ENCODE data around the gene ADAMTSL1.

Gene ADAMTSL1

DNA sequence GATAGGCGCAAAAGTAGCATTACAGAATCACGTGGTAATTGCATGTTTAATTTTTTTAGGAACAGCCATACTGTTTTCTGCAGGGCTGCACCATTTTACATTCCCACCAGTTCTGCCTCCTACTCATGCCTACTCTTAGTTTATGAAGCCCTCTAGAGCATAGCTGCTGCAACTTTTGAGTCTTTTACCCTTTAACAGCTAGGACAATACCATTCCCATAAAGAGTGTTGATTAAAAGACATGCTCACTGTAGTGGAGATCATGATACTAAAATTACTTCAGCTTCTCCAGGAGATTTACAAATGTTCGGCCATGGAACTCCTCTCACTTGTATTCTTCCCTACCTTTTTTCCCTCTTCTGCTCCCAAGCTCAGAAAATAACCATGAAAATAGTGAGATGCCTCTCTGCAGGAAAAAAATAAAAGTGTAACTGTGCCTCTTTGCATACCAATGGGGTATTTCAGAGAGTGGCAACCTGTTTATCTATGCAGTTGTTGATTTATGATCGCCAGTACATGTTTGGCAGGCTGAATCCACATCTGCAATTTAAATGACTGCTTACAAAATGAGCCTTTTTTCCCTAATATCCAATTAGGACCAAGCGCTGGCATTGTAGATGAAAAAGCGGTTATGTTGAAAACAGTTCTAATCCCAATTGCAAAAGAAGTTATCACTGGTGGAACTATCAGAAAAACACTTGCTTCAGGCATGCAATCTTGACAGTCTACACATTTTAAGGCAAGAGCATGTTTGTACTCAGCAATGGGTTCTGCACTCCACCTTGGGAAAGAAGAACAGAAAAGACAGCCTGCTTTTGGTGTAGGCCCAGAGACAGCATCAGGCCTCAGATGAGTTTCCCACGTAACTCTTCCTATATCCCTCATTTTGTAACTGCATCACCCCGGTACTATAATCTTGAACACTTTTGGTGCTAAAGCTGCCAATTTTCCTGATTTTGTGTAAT, 131.1 kb downstream of the ADAMTSL1 start:
- H3K36me3 ChIP-seq (ENCODE audit: control insufficient read depth, insufficient read depth, low read length) = no peaks in the 10 kb centered on the region
- H3K9ac ChIP-seq (ENCODE audit: low read length) = no peak overlapping the region
- no peak overlapping the region for H3K4me3 ChIP-seq (ENCODE audit: low read length)
- no peaks in the 10 kb centered on the region for H3K27me3 ChIP-seq (ENCODE audit: control insufficient read depth, insufficient read depth, low read length)
- peaks cover 5% of the 10 kb centered on the region for H3K4me1 ChIP-seq (ENCODE audit: control insufficient read depth, insufficient read depth, low read length)
- H3K9me3 ChIP-seq (ENCODE audit: control insufficient read depth, low read length) = no peaks in the 10 kb centered on the region

DNA sequence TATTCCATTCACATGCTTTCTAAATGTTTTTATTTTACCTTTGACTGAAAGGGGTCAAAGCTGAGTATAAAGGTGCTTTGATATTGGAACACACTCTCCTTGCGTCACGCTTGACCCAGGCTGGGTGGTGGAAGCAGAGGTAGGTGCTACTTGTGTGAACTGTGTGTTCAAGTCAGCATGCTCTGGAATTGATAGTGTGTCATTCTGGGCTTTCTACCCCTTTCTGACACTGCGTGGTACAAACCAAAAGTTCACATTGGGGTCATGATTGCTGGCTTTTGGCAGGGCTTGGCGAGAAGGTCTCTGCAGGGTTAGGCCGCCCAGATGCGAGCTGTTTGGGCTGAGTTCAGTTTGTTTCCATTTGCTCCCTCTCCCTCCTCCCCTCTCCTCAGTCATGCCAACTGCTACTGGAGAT, 131.8 kb downstream of the ADAMTSL1 start:
- H3K9ac ChIP-seq (ENCODE audit: low read length) = no peak overlapping the region
- no peaks in the 10 kb centered on the region for H3K9me3 ChIP-seq (ENCODE audit: control insufficient read depth, low read length)
- no peak overlapping the region for H3K4me3 ChIP-seq (ENCODE audit: low read length)

DNA sequence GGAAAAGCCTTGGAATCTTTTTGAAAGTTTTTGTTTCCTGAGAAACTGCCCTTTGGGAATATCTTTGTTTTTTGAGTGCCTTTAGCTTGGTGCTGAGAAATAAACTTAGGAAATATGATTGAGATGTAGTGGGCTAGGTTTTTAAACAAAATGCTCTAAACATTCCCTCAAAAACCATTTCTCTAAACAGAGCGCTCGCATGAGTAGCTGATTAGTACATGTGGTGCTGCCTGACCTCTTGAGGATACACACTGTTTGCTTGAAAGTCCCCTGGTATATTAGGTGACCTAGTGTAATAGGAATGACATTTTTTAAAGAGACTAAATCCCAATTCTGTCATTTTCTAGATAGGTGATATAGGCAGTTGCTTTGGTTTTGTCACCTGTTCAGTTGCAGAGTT, 132.3 kb downstream of the ADAMTSL1 start:
- Histone ChIP-seq H3K4me1 (ENCODE audit: control insufficient read depth, insufficient read depth, low read length) (peaks cover 5% of the 10 kb centered on the region), H3K9ac (ENCODE audit: low read length) (no peak overlapping the region), H3K9me3 (ENCODE audit: control insufficient read depth, low read length) (no peaks in the 10 kb centered on the region), H3K27me3 (ENCODE audit: control insufficient read depth, insufficient read depth, low read length) (no peaks in the 10 kb centered on the region), H3K4me3 (ENCODE audit: low read length) (no peak overlapping the region), H3K36me3 (ENCODE audit: control insufficient read depth, insufficient read depth, low read length) (no peaks in the 10 kb centered on the region)

More for the DNA sequence above, 131.8 kb downstream of the ADAMTSL1 start:
- Histone ChIP-seq H3K36me3 (ENCODE audit: control insufficient read depth, insufficient read depth, low read length) (no peaks in the 10 kb centered on the region), H3K27me3 (ENCODE audit: control insufficient read depth, insufficient read depth, low read length) (no peaks in the 10 kb centered on the region), H3K4me1 (ENCODE audit: control insufficient read depth, insufficient read depth, low read length) (peaks cover 5% of the 10 kb centered on the region)

DNA sequence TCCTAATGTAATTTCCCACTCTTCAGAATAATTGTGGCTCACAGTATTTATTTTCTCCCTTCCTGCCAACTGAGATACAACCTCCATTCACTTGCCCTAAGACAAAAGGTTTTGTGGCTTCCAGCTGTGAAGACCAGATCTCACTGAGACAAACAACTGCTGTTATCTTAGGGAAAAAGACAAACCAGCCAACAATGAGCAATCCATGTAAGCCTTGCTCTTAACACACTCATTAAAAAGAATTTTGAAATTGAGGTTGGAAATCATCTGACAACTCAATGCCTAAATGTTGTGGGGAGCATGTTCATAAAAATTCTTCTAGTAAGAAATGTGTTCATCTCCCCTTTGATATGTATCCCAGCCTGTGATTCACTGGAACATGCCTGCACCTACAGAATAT, 132.9 kb downstream of the ADAMTSL1 start:
- Histone ChIP-seq H3K36me3 (ENCODE audit: control insufficient read depth, insufficient read depth, low read length) (no peaks in the 10 kb centered on the region), H3K4me1 (ENCODE audit: control insufficient read depth, insufficient read depth, low read length) (peaks cover 5% of the 10 kb centered on the region), H3K9me3 (ENCODE audit: control insufficient read depth, low read length) (no peaks in the 10 kb centered on the region), H3K4me3 (ENCODE audit: low read length) (no peak overlapping the region), H3K9ac (ENCODE audit: low read length) (no peak overlapping the region), H3K27me3 (ENCODE audit: control insufficient read depth, insufficient read depth, low read length) (no peaks in the 10 kb centered on the region)

DNA sequence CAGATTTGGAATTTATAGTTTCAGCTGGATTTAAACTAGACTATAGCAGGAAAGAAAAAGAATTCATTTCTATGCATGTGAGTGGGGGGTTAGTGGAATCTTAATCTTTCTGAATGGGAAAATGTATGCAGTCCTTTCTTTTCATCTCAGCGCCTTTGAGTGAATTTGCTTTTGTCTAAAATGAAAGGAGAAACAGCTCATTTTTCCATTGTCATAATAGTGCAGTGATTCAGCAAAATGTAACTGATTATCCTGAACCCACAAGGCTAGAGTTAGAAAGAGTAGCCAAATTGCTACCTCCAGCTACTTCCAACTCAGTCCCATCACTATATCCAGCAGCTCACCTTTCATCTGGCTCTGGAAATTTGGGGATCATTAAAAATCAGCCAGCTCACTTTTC, 134.4 kb downstream of the ADAMTSL1 start:
- Histone ChIP-seq H3K4me3 (ENCODE audit: low read length) (no peak overlapping the region), H3K4me1 (ENCODE audit: control insufficient read depth, insufficient read depth, low read length) (peaks cover 5% of the 10 kb centered on the region), H3K9me3 (ENCODE audit: control insufficient read depth, low read length) (no peaks in the 10 kb centered on the region), H3K36me3 (ENCODE audit: control insufficient read depth, insufficient read depth, low read length) (no peaks in the 10 kb centered on the region), H3K27me3 (ENCODE audit: control insufficient read depth, insufficient read depth, low read length) (no peaks in the 10 kb centered on the region), H3K9ac (ENCODE audit: low read length) (no peak overlapping the region)

DNA sequence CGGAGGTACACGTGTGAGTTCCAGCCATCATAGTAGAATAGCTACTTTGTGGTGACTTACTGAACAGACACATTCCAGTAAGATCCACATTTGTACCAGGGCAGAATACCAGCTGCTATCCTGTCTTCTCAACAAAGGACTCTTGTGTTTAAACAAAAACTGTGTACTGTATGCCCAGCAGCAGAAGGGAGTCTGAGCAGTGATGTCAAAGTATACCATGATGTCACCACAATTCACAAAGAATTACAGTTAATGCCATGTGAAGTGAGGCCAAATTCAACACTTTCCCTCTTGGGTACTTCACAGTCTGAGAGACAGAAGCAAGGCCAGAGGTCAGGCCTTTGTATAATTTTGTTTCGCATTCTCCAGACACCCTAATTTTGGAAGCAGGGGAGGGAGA, 137.0 kb downstream of the ADAMTSL1 start:
- Histone ChIP-seq H3K36me3 (ENCODE audit: control insufficient read depth, insufficient read depth, low read length) (no peaks in the 10 kb centered on the region), H3K9ac (ENCODE audit: low read length) (no peak overlapping the region), H3K27me3 (ENCODE audit: control insufficient read depth, insufficient read depth, low read length) (no peaks in the 10 kb centered on the region), H3K4me3 (ENCODE audit: low read length) (no peak overlapping the region), H3K4me1 (ENCODE audit: control insufficient read depth, insufficient read depth, low read length) (peaks cover under 1% of the 10 kb centered on the region), H3K9me3 (ENCODE audit: control insufficient read depth, low read length) (no peaks in the 10 kb centered on the region)

DNA sequence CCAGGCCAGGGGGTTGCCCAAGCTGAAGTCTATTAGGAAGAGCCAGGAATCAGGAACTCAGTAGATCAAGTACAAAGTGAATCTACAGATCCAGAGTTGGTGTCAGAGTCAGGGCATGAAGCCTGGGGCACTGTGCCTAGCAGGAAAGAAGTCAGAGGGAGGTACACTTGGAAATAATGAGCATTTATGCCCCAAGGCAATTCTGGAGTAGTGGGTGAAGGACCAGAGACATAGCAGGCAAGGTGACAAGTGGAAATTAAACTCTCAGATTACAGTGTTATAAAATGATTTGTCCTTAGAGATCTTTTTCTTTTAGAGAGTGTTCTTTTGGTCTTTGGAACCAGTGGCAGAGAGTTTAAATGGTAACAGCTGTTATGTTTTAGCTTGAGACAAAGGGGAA, 138.0 kb downstream of the ADAMTSL1 start:
- H3K4me3 ChIP-seq (ENCODE audit: low read length) = no peak overlapping the region
- no peaks in the 10 kb centered on the region for H3K9me3 ChIP-seq (ENCODE audit: control insufficient read depth, low read length)
- no peak overlapping the region for H3K9ac ChIP-seq (ENCODE audit: low read length)

DNA sequence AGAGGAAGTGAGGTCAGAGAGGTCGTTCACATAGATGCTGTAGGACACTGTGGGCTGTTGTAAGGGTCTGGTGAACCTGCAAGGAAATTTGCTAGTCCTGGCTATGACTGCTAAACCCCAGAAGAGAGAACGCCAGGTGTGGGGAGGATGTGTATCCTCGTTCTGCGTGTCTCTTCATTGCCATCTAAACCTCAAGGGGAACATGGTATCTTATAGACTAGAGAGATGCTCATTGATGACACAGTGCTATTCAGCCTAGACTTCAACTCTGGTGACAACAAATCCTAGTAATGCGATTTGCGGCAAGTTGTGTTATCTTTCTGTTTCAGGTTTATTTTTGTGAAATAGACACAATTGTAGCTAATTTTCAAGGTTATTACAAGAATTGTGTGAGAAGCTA, 140.2 kb downstream of the ADAMTSL1 start:
- H3K4me1 ChIP-seq (ENCODE audit: control insufficient read depth, insufficient read depth, low read length) = no peaks in the 10 kb centered on the region
- H3K27me3 ChIP-seq (ENCODE audit: control insufficient read depth, insufficient read depth, low read length) = no peaks in the 10 kb centered on the region
- no peak overlapping the region for H3K4me3 ChIP-seq (ENCODE audit: low read length)
- H3K9ac ChIP-seq (ENCODE audit: low read length) = no peak overlapping the region
- H3K9me3 ChIP-seq (ENCODE audit: control insufficient read depth, low read length) = no peaks in the 10 kb centered on the region
- H3K36me3 ChIP-seq (ENCODE audit: control insufficient read depth, insufficient read depth, low read length) = no peaks in the 10 kb centered on the region

More for the DNA sequence above, 138.0 kb downstream of the ADAMTSL1 start:
- no peaks in the 10 kb centered on the region for H3K4me1 ChIP-seq (ENCODE audit: control insufficient read depth, insufficient read depth, low read length)
- no peaks in the 10 kb centered on the region for H3K36me3 ChIP-seq (ENCODE audit: control insufficient read depth, insufficient read depth, low read length)
- no peaks in the 10 kb centered on the region for H3K27me3 ChIP-seq (ENCODE audit: control insufficient read depth, insufficient read depth, low read length)

DNA sequence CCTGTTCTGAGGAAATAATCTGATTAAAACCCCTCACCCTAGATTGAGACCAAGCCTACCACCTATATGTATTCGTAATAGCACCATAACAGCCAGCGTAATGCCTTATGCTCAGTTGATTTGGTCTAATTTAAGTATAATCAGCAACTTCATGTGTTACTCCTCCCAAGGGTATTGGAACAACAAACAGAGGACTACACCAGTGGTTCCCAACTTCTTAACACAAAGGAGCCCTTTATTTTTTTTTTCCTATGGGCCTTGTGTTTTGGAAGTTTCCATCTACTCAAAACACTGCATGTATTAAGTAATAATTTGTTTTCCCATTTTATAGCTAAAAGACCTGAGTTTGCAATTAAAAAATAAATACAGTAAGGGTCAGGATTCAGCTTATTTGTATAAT, 140.7 kb downstream of the ADAMTSL1 start:
- H3K27me3 ChIP-seq (ENCODE audit: control insufficient read depth, insufficient read depth, low read length) = no peaks in the 10 kb centered on the region
- H3K4me1 ChIP-seq (ENCODE audit: control insufficient read depth, insufficient read depth, low read length) = no peaks in the 10 kb centered on the region
- H3K4me3 ChIP-seq (ENCODE audit: low read length) = no peak overlapping the region
- no peak overlapping the region for H3K9ac ChIP-seq (ENCODE audit: low read length)
- H3K9me3 ChIP-seq (ENCODE audit: control insufficient read depth, low read length) = no peaks in the 10 kb centered on the region
- no peaks in the 10 kb centered on the region for H3K36me3 ChIP-seq (ENCODE audit: control insufficient read depth, insufficient read depth, low read length)

DNA sequence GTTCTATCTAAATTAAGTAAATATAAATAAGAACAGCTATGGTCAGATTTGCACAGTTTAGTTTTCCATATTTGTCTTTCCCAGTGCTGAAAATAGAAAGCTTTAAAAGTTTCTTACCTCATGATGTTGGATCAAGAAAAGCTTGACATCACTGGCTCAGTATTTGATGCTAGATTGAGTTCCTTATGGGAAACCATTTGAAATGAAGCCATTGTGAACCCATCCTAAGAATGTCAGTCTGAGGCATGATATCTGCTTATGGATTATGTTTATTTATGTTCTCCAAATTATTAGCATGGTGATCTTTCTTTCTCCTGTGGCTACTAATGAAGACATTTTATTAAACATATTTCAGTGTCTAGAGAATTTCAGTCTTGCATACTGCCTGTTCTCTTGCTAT, 143.0 kb downstream of the ADAMTSL1 start:
- H3K9me3 ChIP-seq (ENCODE audit: control insufficient read depth, low read length) = no peaks in the 10 kb centered on the region
- H3K4me1 ChIP-seq (ENCODE audit: control insufficient read depth, insufficient read depth, low read length) = no peaks in the 10 kb centered on the region
- no peak overlapping the region for H3K9ac ChIP-seq (ENCODE audit: low read length)
- H3K36me3 ChIP-seq (ENCODE audit: control insufficient read depth, insufficient read depth, low read length) = no peaks in the 10 kb centered on the region
- no peak overlapping the region for H3K4me3 ChIP-seq (ENCODE audit: low read length)
- no peaks in the 10 kb centered on the region for H3K27me3 ChIP-seq (ENCODE audit: control insufficient read depth, insufficient read depth, low read length)

DNA sequence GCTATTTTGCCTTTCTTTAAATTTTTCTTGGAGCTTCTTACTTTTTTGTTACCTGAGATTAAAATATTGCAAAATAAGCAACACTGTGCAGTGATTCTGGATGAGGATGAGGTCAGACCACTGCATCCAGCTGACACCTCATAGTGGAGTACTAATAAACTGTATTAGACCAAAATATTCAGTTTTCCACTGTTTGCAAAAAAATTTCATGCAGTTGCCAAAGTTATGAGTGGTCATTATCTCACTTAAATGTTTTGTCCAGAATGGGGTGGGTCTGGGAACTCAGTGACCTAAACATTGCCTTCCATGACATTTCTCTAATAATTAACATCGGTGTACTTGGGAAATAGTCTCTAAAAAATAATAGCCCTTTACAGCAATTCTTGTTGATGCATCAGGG, 143.8 kb downstream of the ADAMTSL1 start:
- no peak overlapping the region for H3K4me3 ChIP-seq (ENCODE audit: low read length)
- H3K9me3 ChIP-seq (ENCODE audit: control insufficient read depth, low read length) = no peaks in the 10 kb centered on the region
- no peaks in the 10 kb centered on the region for H3K36me3 ChIP-seq (ENCODE audit: control insufficient read depth, insufficient read depth, low read length)
- H3K9ac ChIP-seq (ENCODE audit: low read length) = no peak overlapping the region
- no peaks in the 10 kb centered on the region for H3K4me1 ChIP-seq (ENCODE audit: control insufficient read depth, insufficient read depth, low read length)
- H3K27me3 ChIP-seq (ENCODE audit: control insufficient read depth, insufficient read depth, low read length) = no peaks in the 10 kb centered on the region

DNA sequence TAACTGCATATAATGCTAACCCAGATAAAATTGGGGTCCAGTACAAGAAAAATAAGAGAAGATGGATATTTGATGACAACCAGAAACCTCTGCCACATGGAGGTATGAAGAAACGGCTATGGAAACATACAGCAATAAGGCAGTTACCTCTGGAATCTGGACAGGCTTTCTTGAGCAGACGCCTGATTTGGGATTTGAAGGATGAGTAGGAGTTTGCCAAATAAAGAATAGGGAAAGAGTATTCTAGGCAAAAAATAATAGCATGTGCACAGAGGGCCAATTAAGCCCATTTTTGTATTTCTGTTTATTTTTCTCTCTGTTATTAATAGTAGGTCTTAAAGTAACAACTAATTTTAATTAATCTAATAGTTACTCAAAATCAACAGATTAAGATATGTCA, 144.9 kb downstream of the ADAMTSL1 start:
- H3K4me1 ChIP-seq (ENCODE audit: control insufficient read depth, insufficient read depth, low read length) = no peaks in the 10 kb centered on the region
- no peak overlapping the region for H3K4me3 ChIP-seq (ENCODE audit: low read length)
- H3K9me3 ChIP-seq (ENCODE audit: control insufficient read depth, low read length) = no peaks in the 10 kb centered on the region
- H3K36me3 ChIP-seq (ENCODE audit: control insufficient read depth, insufficient read depth, low read length) = no peaks in the 10 kb centered on the region
- no peak overlapping the region for H3K9ac ChIP-seq (ENCODE audit: low read length)
- H3K27me3 ChIP-seq (ENCODE audit: control insufficient read depth, insufficient read depth, low read length) = no peaks in the 10 kb centered on the region

All from mucosa of stomach (tissue), 1 donor.